Stimulated activated CD4-positive, alpha-beta T cell treated with anti-CD3 and anti-CD28 coated beads, Interleukin-15, amount 100 ng/mL, for 48 hours (primary cell): ENCODE measurements around the gene H3-3A.
A peak's percentile ranks its signal among the peaks of the same experiment; 100 is the strongest.
"Not testable (repeated sequence)": the region's sequence is repeated elsewhere in the genome, so short reads cannot be mapped to it uniquely, and the experiment has no call there.

Experiments
- DNase-seq, 2 donors: peaks; one replicate each; pipeline ENCODE4 v3.0.0-alpha.2; 2020; ENCODE audit warnings: low read depth in 2 of 2

The H3-3A gene

DNA sequence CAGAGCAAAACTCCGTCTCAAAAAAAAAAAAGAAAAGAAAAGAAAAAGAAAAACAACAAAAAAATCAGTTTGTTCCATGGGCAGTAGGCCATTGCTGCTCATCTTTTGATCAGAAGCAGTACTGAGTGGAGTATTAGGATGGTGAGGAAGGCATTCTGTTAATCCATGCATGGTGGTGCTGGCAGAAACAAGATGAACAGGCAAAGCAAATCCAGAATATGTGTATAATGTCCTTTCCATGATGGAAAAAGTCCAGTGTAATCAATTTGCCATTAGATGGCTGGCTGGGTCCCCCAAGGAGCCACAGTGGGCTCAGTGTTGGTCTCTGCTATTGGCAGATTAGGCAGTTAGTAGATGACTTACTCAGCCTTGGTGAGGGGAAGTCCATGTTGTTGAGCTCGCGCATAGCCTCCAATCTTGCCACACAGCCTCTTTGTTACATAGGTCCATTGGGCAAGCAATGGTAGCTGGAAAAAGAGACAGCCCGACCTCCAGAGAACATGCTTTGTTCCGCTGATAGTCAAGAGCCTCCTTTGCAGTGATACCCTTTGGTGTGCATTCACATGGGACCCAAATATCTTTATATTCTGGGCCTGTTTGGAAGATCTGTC lies 23.3 kb downstream of the H3-3A start:
- no peak for DNase-seq

- no peak for DNase-seq
These were observed 24.3 kb downstream of the H3-3A start for GRCh38 chr1:226086776-226087175.

DNA sequence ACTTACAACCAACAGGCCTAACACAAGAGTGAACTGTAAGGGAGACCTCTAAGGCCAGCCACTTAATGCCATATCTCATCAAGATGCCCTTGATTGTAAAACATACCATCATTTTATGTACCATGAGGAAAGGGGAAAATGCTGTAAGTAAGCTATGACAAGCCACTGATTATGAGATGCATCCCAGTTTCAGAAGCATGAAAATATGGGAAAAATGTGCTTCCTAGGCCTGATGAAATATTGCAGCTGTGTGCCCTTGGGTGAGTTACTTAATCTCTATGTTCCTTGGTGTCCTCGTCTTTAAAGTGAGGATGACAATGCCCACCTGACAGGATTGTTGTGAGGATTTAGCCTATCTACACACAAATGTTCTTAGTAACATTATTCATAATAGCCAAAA lies 28.9 kb downstream of the H3-3A start:
- DNase-seq: no peak

- not testable (repeated sequence) for DNase-seq
These were observed 29.7 kb downstream of the H3-3A start for GRCh38 chr1:226092048-226092820.

- DNase-seq: no peak
These were observed 30.4 kb downstream of the H3-3A start for GRCh38 chr1:226092965-226093364.

DNA sequence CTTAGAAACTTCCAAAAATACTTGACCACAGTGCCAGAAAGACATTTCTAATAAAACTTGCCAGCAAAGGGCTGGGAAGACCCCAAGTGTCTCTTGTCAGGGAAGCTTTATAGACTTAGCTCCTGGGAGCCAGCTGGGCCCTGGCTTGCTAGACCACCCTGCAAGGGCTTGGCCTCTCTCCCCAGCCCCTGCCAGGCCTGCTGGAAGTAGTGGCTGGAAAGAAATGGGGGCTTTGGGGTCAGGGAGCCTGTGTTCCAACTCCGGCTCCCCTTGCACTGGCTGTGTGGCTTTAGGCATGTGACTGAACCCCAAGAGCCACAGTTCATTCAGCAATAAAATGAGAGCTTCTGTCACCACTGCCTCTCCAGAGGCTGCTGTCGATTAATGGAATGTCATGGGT lies 31.1 kb downstream of the H3-3A start:
- no peak for DNase-seq

DNA sequence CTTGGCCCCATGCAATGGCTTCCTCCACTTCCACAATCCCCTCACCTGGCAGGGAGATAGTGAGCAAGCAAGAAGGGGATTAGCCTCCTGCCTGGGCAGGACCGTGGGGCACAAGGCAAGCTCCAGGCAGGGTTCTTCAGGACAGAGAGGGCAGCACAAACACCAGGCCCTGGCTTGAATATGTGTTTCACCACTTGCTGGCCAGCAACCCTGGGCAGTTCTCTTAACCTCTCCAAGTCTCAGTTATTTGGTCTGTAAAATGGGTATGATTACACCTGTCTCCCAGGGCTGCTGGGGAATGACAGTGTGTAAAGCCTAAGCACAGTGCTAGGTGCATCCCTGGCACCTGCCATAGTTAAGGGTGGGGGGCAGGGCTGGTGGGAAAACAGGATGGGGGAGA lies 31.9 kb downstream of the H3-3A start:
- no peak for DNase-seq

DNA sequence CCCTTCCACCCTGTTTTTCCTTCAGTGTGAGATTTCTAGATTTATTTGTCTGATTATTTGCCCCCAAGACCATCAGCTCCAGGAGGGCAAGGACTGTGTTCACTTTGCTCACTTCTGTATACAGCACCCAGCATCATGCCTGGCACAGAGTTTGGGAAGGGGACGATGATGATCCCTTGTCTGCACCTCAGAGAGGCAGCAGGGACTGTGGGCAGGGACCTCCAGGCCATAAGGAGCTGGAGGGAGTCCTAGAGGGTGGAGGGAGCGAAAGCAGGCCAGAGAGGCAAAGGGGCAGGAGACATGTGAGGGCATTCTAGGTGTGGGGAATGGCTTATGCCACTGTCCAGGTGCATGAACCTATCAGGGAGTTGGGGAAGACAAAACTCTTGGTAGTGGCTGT lies 32.8 kb downstream of the H3-3A start:
- no peak for DNase-seq

DNA sequence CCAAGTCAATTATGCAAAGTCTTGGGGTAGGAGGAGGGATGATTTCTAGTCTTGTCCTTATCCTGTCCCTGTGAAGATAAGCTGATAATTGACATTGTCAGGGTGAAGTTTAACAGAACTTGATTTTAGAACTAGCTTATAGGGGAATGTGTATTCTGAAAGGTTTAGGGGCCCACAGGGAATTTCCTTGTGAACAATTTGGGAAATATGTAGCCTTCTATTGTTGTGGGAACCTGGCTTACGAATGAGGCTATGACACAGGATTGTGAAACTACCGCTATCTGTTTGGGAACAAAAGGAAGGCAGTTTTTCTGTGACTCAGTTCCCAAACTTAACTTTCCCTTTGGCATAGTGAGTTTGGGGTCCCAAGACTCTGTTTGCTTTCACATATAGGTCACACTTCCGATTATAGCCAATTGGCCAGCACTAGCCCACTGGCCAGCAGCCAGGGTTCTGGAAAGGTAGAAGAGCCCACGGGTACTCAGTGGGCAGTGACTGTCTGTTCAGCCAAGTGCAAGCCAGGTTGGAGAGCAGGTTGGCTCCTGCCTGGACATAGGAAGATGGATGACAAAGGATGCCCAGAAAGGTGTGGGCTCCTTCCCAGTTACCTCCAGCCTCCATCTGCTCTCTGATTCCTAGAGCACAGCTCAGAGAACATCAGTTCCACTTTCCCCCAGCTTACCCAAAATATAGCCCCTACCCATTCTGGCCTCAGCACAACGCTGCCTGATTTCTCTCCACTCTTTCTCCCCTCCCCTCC lies 35.5 kb downstream of the H3-3A start:
- DNase-seq: no peak

- no peak for DNase-seq
These were observed 36.6 kb downstream of the H3-3A start for GRCh38 chr1:226098870-226099835.

- DNase-seq: no peak
These were observed 38.2 kb downstream of the H3-3A start for GRCh38 chr1:226100436-226101391.

DNA sequence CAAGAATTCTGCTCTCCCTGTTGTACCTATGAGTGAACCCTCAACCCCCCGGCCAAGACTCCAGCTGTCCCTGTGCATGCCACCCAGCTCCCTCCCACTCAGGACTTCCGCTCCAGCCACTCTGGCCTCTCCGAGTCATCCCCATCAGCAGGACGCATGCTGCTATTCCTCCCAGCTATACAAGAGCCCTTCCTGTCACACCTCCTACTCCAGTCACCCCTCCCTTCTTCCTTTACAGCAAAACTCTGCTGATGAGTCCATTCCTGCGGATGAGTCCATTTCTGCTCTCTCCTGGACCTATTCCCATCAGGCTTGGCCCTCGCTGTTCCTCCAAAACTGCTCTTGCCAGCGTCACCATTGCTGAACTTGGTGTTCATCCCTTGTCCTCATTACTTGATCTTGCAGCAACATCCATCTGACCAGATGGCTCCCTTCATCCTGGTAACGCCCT lies 42.2 kb downstream of the H3-3A start:
- no peak for DNase-seq

- DNase-seq: no peak
These were observed 45.2 kb downstream of the H3-3A start for GRCh38 chr1:226107471-226108460.

- no peak for DNase-seq
These were observed 46.7 kb downstream of the H3-3A start for GRCh38 chr1:226108935-226109828.

DNA sequence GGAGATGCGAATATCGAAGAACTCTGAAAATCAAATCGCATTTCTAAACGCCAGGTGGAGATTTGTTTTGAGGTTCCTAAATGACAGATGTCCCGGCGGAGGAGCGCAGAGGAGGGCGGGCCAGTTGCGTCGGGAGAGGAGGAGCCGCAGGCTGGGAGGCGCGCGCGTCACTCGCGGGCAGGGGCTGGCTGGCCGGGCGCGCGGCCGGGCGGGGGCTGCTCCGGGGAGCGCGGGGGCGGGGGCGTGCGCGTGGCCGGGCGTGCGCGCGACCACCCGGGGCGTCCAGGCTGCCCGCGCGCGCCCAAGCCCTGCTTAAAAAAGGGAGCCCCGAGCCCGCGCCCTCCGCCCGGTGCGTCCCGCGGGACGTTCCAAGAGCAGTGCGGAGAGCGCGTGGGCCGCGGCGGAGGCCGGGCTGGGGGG lies 47.3 kb downstream of the H3-3A start:
- peak; percentile 62 to 79 for DNase-seq

- peak in 1 of 2 donors; percentile 57 for DNase-seq
These were observed 48.0 kb downstream of the H3-3A start for GRCh38 chr1:226110249-226111097.
